NOMO-1 treated with DMSO at 0.1 percent for 48 hours (cell line): ENCODE data around the gene KCNJ12.
"Not testable (repeated sequence)": the region's sequence is repeated elsewhere in the genome, so short reads cannot be mapped to it uniquely, and the experiment has no call there.

ENCODE experiments used
- DNase-seq: peaks from one replicate; lab custom pipeline; 2025; ENCODE audit not compliant: unreplicated experiment; lab: John Stamatoyannopoulos, UW

KCNJ12 gene

DNA sequence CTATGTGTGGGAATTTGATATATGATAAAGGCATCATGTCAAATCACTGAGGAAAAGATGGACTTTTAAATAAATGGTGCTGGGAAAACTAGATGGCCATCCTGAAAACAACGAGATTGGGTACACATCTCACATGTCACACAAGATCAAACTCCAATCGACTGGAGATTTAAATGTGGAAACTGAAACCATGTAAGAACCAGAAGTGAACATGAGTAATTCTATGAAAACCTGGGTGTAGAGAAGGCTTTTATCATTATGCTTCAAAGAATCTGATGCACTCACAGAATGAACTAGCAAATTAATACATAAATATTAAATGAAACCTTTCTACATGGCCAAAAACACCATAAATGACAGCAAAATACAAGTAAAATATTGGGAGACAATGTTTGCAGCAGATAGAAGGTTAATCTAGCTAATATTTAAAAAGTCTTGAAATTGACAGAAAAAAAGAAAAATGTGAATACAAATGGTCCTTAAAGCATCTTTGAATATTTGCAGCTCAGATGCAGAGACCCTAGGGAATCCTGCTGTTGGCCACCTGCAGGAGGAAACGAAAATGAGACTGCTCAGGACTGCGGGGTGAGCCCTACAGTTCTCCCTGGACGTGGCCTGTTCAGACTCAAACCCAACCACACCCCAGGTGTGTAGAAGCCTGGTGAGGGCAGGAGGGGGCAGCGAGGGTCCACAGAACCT is 62.3 kb downstream of the KCNJ12 start:
- DNase-seq = not testable (repeated sequence)

DNA sequence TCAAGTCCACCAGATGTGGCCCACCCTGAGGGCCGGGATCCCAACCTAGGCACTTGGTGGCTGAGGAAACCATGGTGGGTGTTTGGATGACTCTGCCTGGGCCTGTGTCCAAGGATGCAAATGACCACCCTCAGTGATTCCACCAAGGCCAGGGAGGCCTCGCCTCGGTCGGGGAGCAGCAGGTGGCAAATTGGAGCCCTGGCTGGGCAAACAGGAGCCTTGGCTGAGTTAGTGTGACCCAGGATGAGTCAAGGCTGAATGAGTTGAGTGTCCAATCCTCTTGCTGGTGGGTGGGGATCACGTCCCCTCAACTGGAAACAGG is 62.8 kb downstream of the KCNJ12 start:
- not testable (repeated sequence) for DNase-seq

DNA sequence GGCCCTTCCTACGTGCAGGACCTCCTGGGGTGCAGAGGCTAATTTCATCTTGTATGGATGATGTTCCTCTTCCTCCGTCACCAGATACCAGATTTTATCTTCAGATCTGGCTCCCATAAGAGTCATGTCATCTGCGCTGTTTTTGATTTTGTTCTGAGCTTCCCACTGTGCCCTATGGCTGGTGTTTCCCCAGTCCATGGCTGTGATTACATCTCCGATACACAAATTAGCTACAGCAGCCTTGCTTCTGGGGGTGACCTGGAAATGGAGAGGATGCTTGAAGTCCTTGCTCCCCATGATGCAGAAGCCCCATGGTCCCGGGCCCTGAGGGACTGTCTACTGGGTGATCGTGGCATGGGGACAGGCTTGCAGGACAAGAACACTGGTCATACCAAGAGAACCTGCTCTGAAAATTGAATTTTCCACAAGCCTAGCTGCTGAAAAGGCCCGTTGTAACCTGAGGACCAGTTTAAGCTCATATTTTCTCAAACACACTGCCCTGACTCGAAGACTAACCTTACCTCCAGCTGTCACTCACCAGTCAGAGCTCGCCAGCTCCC is 69.0 kb downstream of the KCNJ12 start:
- no peak for DNase-seq

DNA sequence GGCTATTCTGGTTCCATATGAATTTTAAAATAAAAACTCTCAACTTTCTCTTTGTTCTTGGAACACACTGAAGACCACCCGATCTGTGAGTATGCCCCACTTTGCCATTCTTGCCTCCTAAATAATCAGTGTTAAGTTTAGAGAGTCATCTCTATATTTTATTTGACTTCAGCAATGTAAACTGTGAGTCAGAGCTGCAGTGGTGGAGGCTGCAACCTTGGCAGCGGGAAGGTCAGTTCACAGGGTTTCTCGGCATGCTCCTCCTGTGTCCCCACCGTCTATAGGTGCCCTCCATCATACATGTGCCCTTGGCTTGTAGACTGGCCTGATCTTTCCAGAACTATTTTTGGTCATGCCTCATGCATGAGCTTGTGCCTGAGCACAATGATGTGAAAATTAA is 71.4 kb downstream of the KCNJ12 start:
- DNase-seq = not testable (repeated sequence)

DNA sequence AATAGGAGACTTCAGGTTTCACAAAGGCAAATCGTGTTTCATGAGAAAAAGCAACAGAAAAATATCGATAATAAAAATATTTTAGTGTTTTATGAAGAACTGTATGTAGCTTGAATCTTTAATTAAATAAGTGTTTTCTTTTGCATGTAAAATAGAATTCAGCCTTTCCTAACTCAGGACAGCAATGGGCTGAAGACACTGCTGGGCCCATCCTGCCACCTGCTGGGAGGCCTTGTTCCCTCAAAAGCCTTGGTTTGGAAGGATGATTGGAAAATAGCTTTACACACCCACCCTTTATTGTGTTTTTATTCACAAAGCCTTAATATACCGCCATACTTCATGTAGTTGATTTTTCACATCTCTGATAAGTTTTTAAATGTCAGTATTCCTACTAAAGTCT is 73.7 kb downstream of the KCNJ12 start:
- not testable (repeated sequence) for DNase-seq

DNA sequence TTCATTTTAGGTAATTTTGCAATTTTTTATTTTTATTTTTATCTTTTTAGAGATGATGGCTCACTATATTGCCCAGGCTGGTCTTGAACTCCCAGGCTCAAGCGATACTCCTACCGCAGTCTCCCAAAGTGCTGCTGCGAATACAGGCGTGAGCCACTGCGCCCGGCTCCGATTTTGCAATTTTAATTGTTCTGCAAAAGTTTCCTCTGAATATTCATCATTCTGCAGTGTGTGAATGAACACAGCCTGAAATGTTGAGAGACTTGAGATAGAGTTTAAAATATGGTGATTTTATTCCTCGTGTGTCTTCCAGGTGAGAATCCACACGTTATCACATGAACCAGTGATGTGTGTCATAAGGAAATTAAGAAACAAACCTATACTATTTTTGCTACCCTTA is 75.8 kb downstream of the KCNJ12 start:
- DNase-seq = no peak

DNA sequence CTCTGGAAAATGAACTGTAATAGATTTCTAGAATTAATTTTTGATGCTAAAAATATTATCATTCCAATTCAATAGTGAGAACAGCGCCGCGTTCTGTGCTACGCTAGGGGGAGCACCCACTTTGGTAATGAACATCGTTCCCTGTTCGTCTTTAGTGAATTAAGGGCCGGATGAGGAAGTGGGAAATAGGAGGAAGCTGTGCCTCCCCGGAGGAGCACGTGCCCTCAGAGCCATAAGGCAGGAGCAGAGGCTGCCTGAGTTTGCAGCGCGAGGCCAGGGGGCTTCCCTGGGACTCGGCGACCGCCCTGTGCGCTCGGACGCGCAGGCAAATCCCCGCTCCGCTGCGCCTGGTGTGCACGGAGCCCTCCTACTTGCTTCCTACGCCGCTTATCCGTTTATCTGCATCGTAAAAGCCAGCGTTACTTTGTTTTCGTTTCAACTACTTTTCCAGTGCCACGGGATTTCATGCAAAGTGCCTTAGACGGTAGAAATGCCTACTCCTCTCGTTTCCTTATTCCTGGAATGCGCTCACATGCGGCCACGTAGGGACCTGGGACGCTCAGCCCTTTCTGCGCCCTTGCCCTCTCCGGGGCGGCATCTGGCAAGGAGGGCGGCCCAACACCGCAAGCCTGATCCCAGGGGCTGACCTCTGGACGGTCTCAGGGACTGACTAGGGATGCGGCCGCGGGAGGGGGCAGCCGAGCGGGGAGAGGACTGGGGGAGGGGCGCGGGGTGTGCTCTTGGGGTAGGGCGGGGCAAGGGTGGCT is 76.4 kb downstream of the KCNJ12 start:
- DNase-seq = peak; percentile 86

DNA sequence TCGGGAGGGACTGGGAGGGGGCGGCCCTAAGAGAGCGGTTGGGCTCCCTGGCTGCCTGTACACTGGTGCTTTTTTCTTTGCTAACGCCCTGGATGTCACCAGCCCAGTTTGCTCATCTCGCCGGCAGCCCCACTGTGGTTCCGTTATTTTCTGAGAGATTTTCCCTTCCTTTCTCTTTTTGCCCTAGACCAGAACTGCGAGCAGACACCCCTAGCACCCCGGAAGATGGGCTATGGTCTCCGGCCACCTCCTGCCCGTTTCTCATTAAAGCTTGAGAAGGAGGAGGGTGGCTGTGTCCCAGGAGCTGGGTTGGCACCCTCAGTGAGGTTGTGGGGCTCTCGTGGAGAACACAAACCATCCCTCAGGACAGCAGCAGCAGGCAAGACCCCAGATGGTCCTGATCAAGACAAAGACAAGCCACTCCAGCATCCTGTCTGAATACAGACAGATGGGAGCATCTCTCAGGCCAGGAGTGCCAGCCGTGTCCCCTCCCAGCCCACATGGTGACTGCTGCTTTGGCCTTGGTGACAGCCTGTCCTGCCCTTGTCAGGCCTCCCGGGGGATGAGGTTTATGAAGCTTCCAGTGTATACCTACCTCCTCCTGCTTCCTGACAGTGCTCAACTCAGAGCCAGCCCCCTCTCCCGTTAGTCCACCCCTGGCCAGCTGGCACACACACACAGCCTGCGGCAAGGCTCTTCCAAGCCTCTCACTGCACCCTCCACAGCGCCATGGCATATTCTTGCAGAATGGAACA is 77.2 kb downstream of the KCNJ12 start:
- no peak for DNase-seq

DNA sequence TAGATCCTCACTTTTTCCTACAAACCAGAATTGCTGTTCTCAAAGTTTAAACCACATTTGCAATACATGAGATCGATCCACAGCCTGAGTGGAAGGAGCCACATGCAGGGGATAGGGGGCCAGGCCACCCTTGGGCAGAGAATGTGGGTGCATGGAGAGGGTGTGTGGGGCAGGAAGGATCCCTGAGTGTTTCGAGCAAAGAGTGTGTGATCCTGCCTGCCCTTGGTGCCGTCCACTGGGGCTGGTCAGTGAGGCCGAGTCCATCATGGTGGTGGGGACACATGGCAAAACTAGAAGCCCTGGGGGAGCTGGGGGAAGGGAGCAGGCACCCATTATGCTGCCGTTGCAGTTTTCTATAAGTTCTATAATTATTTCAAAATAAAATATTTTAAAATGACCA is 77.8 kb downstream of the KCNJ12 start:
- DNase-seq = not testable (repeated sequence)

DNA sequence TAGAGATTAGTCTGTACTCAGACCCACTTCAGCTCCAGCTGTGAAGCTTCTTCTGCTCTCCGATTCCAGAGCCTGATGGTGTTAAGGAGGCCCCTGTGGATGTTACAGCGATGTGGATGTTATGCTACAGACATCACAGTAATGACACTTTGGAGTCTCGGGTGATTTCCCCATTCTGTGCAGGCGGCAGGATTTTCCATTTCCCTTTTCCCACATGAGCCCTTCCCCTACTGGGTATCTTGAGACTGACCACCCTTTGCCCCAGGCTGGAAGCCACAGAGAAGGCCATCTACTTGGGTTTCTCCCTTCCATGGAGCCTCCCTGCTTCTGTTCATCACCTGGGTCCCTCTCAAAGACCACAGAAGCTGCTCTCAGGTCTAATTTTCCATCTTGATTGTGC is 78.3 kb downstream of the KCNJ12 start:
- no peak for DNase-seq

DNA sequence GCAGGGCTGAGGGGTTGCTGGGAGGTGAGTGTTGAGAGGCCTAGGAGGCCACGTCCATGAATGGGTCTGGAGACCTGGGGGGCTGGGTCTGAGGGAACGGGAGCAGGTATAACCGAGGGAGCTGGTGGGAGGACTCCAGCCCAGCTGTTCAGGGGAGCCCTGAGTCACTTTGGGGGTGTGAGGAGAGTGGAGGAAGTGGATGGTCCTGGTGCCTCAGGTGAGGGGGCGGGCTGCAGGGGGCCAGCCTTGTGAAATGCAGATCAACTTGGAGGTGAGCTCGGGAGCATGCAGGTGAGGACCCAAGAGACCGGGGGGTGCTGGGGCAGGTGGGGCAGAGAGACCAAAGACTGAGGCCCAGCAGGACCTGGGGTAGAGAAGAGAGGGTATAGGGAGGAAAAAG is 79.6 kb downstream of the KCNJ12 start:
- no peak for DNase-seq

DNA sequence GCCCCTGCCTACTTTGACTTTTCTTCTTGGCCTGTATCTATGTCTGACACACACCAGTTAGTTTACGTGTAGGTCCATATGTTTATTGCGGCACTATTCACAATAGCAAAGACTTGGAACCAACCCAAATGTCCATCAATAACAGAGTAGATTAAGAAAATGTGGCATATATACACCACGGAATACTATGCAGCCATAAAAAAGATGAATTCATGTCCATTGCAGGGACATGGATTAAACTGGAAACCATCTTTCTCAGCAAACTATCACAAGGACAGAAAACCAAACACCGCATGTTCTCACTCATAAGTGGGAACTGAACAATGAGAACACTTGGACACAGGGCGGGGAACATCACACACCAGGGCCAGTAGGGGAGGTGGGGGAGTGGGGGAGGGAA is 80.3 kb downstream of the KCNJ12 start:
- not testable (repeated sequence) for DNase-seq

DNA sequence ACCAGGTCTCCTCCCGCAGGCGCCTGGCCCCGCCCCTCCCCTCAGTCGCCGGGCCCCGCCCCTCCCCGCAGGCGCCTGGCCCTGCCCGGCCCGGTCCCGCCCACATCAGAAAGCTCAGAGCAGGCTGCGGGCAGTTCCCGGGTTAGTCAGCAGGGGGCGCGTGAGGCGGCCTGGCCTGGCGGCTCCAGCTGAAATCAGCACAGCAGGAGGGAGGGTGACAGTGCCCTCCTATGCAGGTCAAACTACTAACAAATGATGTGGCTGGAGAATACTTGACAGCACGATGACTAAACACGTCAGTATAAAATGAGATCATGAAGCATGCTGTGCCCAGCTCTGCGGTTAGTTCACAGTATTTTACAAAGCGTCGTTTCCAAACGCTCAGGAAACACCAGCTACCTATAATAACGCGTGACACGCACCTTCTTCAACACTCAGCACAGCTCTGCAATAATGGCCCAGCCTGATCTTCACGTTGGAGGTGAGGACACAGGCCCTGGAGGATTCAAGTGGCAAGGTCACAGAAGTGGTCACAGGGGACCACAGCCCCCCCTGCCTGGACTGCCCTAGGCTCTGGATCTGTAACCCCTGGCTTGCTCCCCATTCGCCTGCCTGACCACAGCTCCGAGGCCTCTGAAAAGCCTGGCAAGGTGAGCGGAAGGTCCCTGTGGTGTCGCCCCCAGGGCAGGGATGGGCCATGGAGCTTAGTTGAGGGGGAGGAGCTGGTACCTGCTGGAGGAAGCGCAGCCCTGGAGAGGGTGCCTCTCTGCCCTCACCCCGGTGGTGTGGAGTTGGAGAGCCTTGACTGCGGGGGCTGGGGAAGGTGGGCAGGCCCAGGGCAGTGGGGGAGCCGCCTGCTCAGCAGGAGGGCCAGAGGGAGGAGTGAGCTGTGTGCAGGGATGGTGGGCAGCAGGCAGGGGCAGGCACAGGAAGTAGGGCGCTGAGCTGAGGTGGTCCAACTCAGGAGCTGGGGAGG is 81.2 kb downstream of the KCNJ12 start:
- peak; percentile 63 for DNase-seq

DNA sequence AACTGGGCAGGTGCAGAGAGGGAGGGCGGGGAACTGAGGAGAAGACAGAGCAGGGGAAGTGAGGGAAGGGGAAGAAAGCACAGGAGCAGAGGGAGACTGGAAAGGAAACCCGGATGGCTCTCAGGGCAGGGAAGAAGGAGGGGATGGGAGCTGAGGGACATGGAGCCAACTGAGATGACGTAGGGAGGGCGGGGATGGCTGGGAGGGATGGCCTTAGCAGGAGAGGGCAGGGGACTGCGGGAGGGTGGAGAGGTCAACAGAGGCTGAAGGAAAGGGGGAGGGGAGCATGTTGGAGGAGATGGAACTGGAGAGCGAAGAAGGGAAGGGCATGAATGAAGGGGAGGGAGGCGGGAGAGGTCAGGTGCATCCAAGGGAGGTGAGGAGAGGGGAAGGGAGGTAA is 81.9 kb downstream of the KCNJ12 start:
- no peak for DNase-seq

DNA sequence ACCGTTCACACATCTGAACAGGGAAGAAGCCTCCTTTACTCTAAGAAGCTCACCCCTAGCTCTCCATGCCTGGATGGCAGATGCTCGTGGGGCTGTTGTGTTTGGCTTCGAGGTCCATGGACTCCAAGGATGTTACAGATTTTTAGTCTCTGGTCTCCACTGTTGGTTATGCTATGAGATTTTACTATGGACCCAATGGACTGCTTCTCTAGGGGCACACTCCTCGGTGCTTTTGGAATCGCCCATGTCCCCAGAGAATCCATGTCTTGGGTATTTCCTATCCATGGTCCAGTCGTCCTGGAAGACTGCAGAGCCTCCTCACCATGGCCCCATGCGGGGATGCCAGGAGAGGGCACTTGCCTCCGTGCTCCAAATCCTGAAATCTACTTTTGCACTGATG is 83.4 kb downstream of the KCNJ12 start:
- DNase-seq = no peak

DNA sequence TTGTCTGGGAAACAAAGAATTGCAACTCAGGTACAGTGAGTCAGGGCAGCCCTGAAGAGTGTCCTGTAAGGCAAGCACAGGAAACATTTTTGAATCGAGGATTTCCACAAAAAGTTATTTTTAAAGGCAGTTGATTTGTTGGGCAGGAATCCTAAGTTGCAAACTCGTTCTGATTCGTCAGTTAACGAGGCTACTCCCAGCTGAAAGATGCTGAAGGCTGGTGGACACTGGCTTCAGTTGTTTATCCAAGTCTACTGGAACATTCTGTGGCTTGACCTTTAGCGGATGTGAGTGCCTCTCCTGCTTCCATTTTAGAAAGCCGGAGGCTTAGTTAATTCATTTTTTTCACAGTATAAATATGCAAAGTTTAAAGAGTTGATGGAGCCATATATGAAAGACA is 84.2 kb downstream of the KCNJ12 start:
- no peak for DNase-seq

DNA sequence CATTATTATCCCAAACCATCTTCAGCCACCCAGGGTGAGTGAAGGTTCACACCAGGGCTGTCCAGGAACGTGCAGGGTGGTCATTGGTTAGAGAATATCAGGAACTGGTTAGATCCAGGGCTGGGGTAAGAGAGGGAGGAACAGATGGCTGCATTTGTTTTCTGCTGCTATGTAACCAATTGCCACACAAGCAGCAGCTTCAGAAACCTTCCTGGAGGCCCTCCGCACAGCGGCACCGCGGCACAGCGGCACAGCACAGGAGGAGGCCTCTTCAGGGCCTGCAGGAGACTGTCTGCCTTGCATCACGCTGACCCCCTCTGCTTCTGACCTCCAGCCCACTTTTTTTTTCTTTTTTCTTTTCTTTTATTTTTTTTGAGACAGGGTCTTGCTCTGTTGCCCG is 86.1 kb downstream of the KCNJ12 start:
- DNase-seq = no peak

DNA sequence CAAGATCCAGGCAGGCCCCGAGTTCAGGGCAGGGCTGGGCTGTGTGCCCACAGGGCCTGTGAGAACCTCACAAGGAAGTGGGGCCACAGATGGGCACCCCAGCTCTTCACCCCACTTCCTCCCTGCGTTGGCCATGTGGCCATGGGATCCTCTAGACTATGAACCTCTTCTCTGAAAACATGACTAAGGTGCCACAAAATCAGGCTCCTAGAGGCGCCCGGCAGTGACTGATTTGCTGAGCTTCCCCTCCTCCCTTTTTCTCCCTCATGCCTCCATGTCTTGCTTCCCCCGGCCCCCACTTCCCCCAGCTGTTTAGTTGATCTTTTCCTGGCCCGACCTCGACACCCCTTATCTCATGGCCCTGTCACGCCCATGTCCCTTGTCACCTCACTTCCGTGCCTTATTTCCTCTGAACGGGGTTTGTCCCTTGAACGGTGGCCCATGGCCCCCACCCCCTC is 87.1 kb downstream of the KCNJ12 start:
- no peak for DNase-seq

DNA sequence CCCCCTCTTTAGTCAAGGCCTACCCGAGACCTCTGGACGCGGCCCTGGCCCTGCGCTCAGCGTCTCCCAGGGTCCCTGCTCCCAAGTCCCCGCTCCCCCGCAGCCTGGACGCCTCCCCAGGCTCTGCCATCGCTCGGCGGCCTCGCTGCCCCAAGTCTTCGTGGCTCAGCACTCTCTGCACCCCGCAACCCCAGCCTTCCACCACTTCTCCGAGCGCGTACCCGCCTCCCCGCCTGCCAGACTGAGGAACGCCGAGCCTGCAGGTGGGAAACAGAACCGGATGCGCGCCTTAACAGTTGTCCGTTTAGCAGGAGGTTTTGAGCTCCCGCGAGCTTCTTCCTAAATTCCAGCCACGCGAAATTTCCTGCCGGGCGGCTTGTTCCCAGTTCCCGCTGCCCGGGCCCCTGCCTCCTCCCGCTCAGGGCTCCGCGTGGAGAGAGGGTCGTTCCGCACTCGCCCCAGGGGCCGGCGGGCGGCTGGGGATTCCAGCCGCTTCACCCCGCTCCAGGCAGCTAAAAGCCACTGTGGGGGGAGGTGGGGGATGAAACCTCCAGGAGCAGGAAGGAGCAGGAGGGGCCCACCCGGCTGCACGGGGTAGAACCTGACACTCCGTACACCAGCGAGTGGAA is 87.7 kb downstream of the KCNJ12 start:
- no peak for DNase-seq

DNA sequence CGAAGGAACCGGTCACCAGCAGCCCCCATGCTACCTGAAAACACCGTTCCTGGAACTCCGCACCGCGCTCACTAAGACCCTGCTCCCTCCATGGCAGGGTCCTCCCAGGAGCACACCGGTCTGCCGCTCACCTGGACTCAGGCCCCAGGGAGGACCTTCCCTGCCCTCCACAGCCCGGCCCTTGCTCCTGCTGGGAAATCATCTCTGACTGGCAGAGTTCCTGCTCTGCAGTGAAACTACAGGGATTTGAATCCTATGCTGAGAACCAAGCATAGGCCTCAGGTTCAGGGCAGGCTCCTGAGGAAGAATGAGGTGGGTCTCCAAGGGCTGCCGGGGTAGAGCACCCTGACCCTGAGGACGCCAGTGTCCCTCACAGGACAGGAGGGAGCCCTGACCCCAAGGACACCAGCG is 88.5 kb downstream of the KCNJ12 start:
- no peak for DNase-seq
